Medulla oblongata (tissue), 1 donor: ENCODE measurements around the gene CA14.
"Not testable (repeated sequence)": the region's sequence is repeated elsewhere in the genome, so short reads cannot be mapped to it uniquely, and the experiment has no call there.

Source experiments
- DNase-seq: peaks from one replicate; pipeline ENCODE4 v3.0.0-alpha.2; 2015; ENCODE audit errors: extremely low spot score

CA14 gene

GRCh38 chr1:150280138-150280707, 22.6 kb downstream of the CA14 start:
- no peak for DNase-seq

- peak; percentile 91 for DNase-seq
Observed at GRCh38 chr1:150281221-150281757, 23.7 kb downstream of the CA14 start.

GRCh38 chr1:150281758-150282557, 24.4 kb downstream of the CA14 start, which contains the start of gene CIART:
CIART (plus strand) TSS chr1:150282554; CDS start chr1:150283268, 714 bp downstream.
- peak; percentile 98 for DNase-seq

GRCh38 chr1:150282558-150282958, 25.0 kb downstream of the CA14 start:
- no peak for DNase-seq

GRCh38 chr1:150283260-150283659, 25.7 kb downstream of the CA14 start:
- no peak for DNase-seq

- no peak for DNase-seq
Observed at GRCh38 chr1:150288382-150288781, 30.8 kb downstream of the CA14 start.

- no peak for DNase-seq
Observed at GRCh38 chr1:150288822-150289221, 31.2 kb downstream of the CA14 start.

- DNase-seq, result peak; percentile 95
Observed at GRCh38 chr1:150293433-150294253, 36.1 kb downstream of the CA14 start, which contains the start of gene MRPS21. MRPS21 (plus strand) TSS chr1:150293861; CDS start chr1:150294367, 506 bp downstream.

- no peak for DNase-seq
Observed at GRCh38 chr1:150295476-150295875, 37.9 kb downstream of the CA14 start.

GRCh38 chr1:150299716-150300115, 42.1 kb downstream of the CA14 start:
- DNase-seq, result no peak

- DNase-seq, result peak; percentile 67
Observed at GRCh38 chr1:150302338-150302737, 44.8 kb downstream of the CA14 start.

- DNase-seq, result no peak
Observed at GRCh38 chr1:150302902-150303301, 45.3 kb downstream of the CA14 start.

- not testable (repeated sequence) for DNase-seq
Observed at GRCh38 chr1:150308585-150308984, 51.0 kb downstream of the CA14 start.

GRCh38 chr1:150309758-150310508, 52.4 kb downstream of the CA14 start:
- no peak for DNase-seq

- DNase-seq, result no peak
Observed at GRCh38 chr1:150311762-150312161, 54.2 kb downstream of the CA14 start.
